Measurements from ENCODE around the gene STAP1. TPM values are rescaled to one million over a fixed set of nuclear protein-coding genes. Genes with fewer than 3 reads are reported as not detected.

STAP1 gene
- total and polyA plus RNA-seq, 2 donors from 2014 or later = 3.9 to 17.9 TPM

DNA sequence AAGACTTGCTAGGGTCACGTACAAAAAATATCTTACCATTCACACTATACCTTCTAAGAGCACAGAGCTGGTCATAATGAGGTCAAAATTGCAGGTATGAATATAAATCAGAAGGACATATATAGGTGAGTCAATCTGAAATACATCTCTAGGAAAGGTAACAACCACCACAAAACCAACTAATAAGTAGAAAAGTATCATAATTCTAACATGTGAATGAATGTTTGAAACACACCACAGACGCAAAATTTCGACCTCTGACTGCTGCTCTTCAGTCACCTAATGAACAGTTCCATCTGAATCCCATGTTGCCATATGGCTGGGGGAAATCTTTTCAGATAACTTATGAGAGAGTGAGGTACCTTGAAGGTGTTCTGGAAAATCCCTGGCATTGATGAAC, 22.1 kb downstream of the STAP1 start:
- FAIRE-seq = no peak
- H3K36me3 ChIP-seq (ENCODE audit: control insufficient read depth in 2 of 3, insufficient read depth in 3 of 3, low read length in 3 of 3) = no peaks in the 10 kb centered on the region

DNA sequence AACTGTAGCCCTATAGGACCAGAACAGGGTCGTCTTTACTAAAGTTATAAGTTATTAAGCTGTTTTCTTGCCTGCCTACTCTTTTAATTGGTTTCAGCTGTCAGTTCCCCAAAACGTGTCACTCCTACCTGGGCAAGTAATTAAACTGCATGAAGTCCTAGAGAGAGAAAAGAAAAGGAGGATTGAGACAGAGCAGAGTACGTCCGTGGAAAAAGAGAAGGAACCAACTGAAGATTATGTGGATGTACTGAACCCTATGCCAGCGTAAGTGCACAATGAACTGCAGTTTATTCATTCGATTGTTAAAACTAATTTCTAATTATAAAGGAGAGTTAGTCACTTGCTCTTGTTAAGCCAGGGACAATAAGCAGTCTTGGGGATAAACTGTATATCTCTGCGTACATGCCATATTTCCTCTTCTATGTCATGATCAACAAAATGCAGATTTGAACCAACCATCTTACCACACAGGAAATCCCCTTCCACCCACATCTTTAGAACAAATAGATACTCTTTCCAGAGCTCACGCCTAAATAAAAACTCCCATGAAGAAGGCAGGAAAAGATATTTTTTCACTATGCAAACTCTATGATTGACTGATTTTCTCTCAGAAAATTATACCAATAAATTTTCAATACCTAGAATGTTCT, 22.8 kb downstream of the STAP1 start:
- Histone ChIP-seq H3K27ac (ENCODE audit: low read depth in 2 of 2, low read length in 2 of 2) (no peak overlapping the region), H3K4me3 (ENCODE audit: low read length in 3 of 3) (no peak overlapping the region), H3K9ac (ENCODE audit: low read length in 3 of 3) (no peak overlapping the region), H3K9me3 (ENCODE audit: control insufficient read depth in 2 of 3, insufficient read depth in 1 of 3, low read length in 3 of 3) (no peaks in the 10 kb centered on the region), H3K27me3 (ENCODE audit: control insufficient read depth, insufficient read depth, low read length) (no peaks in the 10 kb centered on the region), H3K4me1 (ENCODE audit: control insufficient read depth in 2 of 3, insufficient read depth in 2 of 3, low read depth in 1 of 3, low read length in 3 of 3) (no peaks in the 10 kb centered on the region), H3K36me3 (ENCODE audit: control insufficient read depth in 2 of 3, insufficient read depth in 3 of 3, low read length in 3 of 3) (no peaks in the 10 kb centered on the region)
- intact Hi-C loops (cut with DNase I) = no loop called here
- no peak for TF ChIP-seq CTCF (IDR thresholded peaks at IDR 0.05; ENCODE audit: borderline replicate concordance, extremely low read depth, insufficient read depth)
- no peak for FAIRE-seq
- no peak for DNase-seq

More for the DNA sequence above, 22.1 kb downstream of the STAP1 start:
- Histone ChIP-seq H3K4me1 (ENCODE audit: control insufficient read depth in 2 of 3, insufficient read depth in 2 of 3, low read depth in 1 of 3, low read length in 3 of 3) (no peaks in the 10 kb centered on the region), H3K4me3 (ENCODE audit: low read length in 3 of 3) (no peak overlapping the region), H3K9me3 (ENCODE audit: control insufficient read depth in 2 of 3, insufficient read depth in 1 of 3, low read length in 3 of 3) (no peaks in the 10 kb centered on the region), H3K27me3 (ENCODE audit: control insufficient read depth, insufficient read depth, low read length) (no peaks in the 10 kb centered on the region), H3K9ac (ENCODE audit: low read length in 3 of 3) (no peak overlapping the region), H3K27ac (ENCODE audit: low read depth in 2 of 2, low read length in 2 of 2) (no peak overlapping the region)
- no peak for TF ChIP-seq CTCF (IDR thresholded peaks at IDR 0.05; ENCODE audit: borderline replicate concordance, extremely low read depth, insufficient read depth)
- intact Hi-C loops (cut with DNase I) = no loop called here
- DNase-seq = no peak

DNA sequence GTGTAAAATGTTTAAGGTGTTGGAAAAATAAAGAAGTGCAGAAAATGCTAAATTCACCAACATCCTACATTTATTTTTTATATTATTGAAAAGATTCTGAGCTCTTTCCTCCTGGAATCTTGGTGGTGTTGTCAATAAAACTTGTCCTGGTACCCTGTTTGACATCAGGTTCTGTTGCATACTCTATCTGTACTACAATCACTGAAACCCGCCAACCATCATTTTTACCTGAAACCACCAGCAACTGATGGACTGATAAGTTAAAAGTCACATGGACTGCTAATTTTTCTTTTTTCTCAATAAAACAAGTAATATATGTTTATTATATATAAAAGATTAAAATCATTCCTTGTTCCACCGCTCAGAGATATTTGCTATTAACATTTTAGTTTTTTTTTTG, 23.4 kb downstream of the STAP1 start:
- Histone ChIP-seq H3K9me3 (ENCODE audit: control insufficient read depth in 2 of 3, insufficient read depth in 1 of 3, low read length in 3 of 3) (no peaks in the 10 kb centered on the region), H3K36me3 (ENCODE audit: control insufficient read depth in 2 of 3, insufficient read depth in 3 of 3, low read length in 3 of 3) (no peaks in the 10 kb centered on the region), H3K4me3 (ENCODE audit: low read length in 3 of 3) (no peak overlapping the region), H3K9ac (ENCODE audit: low read length in 3 of 3) (no peak overlapping the region), H3K27me3 (ENCODE audit: control insufficient read depth, insufficient read depth, low read length) (no peaks in the 10 kb centered on the region), H3K27ac (ENCODE audit: low read depth in 2 of 2, low read length in 2 of 2) (no peak overlapping the region), H3K4me1 (ENCODE audit: control insufficient read depth in 2 of 3, insufficient read depth in 2 of 3, low read depth in 1 of 3, low read length in 3 of 3) (no peaks in the 10 kb centered on the region)
- intact Hi-C loops (cut with DNase I) = no loop called here
- DNase-seq (no peak), FAIRE-seq (no peak)
- no peak for TF ChIP-seq CTCF (IDR thresholded peaks at IDR 0.05; ENCODE audit: borderline replicate concordance, extremely low read depth, insufficient read depth)

DNA sequence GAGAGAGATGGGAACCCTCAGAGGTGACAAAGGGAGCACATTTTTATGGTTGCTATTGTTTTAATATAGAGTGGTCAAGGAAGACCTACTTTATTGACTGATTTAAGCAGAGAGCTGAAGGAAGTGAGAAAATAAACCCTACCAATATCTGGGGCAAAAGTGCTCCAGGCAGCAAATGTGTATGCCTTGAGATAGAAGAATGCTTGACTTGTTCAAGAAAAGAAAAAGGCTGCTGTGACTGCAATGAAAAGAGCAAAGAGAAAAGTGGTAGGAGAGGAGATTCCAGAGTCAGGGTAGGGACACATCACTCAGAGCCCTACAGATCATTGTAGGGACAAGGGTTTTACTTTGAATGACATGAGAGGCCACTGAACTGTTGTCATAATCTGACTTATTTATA, 26.0 kb downstream of the STAP1 start:
- no peak for FAIRE-seq
- no peak overlapping the region for H3K4me3 ChIP-seq (ENCODE audit: low read length in 3 of 3)
- no peak for TF ChIP-seq CTCF (IDR thresholded peaks at IDR 0.05; ENCODE audit: borderline replicate concordance, extremely low read depth, insufficient read depth)
- no peaks in the 10 kb centered on the region for H3K4me1 ChIP-seq (ENCODE audit: control insufficient read depth in 2 of 3, insufficient read depth in 2 of 3, low read depth in 1 of 3, low read length in 3 of 3)
- DNase-seq = no peak
- H3K27me3 ChIP-seq (ENCODE audit: control insufficient read depth, insufficient read depth, low read length) = no peaks in the 10 kb centered on the region
- no peaks in the 10 kb centered on the region for H3K9me3 ChIP-seq (ENCODE audit: control insufficient read depth in 2 of 3, insufficient read depth in 1 of 3, low read length in 3 of 3)
- H3K9ac ChIP-seq (ENCODE audit: low read length in 3 of 3) = no peak overlapping the region
- intact Hi-C loops (cut with DNase I) = no loop called here
- H3K36me3 ChIP-seq (ENCODE audit: control insufficient read depth in 2 of 3, insufficient read depth in 3 of 3, low read length in 3 of 3) = no peaks in the 10 kb centered on the region
- no peak overlapping the region for H3K27ac ChIP-seq (ENCODE audit: low read depth in 2 of 2, low read length in 2 of 2)

Measured in kidney (tissue), 14 donors.